HEK293 (cell line): Measurements from ENCODE around the gene EBF3.

Experiments
- CTCF ChIA-PET: fragments of 350-600 bp; formaldehyde crosslinking; extraction: SDS; loops from one replicate; lab custom pipeline; 2021; ENCODE audit warnings: antibody characterized with exemption; lab: Yijun Ruan, JAX
- POLR2A ChIA-PET: fragments of 300-600 bp; formaldehyde crosslinking; extraction: SDS; loops from one replicate; lab custom pipeline; 2020; ENCODE audit warnings: antibody characterized with exemption, inconsistent platforms; lab: Yijun Ruan, JAX
- H3K27ac ChIP-seq: fragments of 200-500 bp; sonication (Bioruptor generic); 2 replicates; pipeline ENCODE4 v1.5.1; 2014; ENCODE audit warnings: low read depth, low read length, control low read depth, inconsistent platforms; ENCODE audit errors: extremely low read depth
- H3K36me3 ChIP-seq, 2 experiments: fragments of 200-500 bp in 1 of 2; sonication (Bioruptor generic) in 1 of 2; 1 replicate in 1 of 2; 2 replicates in 1 of 2; pipeline ENCODE4 v1.5.1; 2014 to 2017; ENCODE audit warnings: inconsistent platforms in 2 of 2, low read length in 2 of 2; ENCODE audit not compliant: control insufficient read depth in 2 of 2, insufficient read depth in 1 of 2
- H3K4me1 ChIP-seq: fragments of 200-500 bp; sonication (Bioruptor generic); 2 replicates; pipeline ENCODE4 v1.5.1; 2014; ENCODE audit warnings: mild to moderate bottlenecking, low read length, inconsistent platforms; ENCODE audit not compliant: control insufficient read depth, insufficient read depth
- H3K4me3 ChIP-seq: 2 replicates; pipeline ENCODE4 v1.5.1; 2011; ENCODE audit warnings: low read depth, mild to moderate bottlenecking, control low read depth, low read length, moderate library complexity
- H3K9me3 ChIP-seq: fragments of 200-500 bp; sonication (Bioruptor generic); 2 replicates; pipeline ENCODE4 v1.5.1; 2014; ENCODE audit warnings: low read depth, low read length, inconsistent platforms; ENCODE audit not compliant: control insufficient read depth, insufficient read depth
- FEZF1 ChIP-seq: fragments of 450-650 bp; formaldehyde crosslinking; IDR thresholded peaks from 2 replicates; pipeline ENCODE4 v1.5.1; 2016; ENCODE audit warnings: missing biosample characterization, missing genetic modification characterization
- HOXC10 ChIP-seq: sonication (generic); formaldehyde crosslinking; IDR thresholded peaks from 2 replicates; pipeline ENCODE4 v1.8.1; 2023; ENCODE audit warnings: mild to moderate bottlenecking, missing genetic modification reagents
- IKZF3 ChIP-seq: fragments of 450-650 bp; IDR thresholded peaks from 2 replicates; pipeline ENCODE4 v1.5.0; 2018; ENCODE audit warnings: missing biosample characterization, mild to moderate bottlenecking, missing genetic modification characterization, moderate library complexity
- KLF7 ChIP-seq: fragments of 450-650 bp; formaldehyde crosslinking; IDR thresholded peaks from 2 replicates; pipeline ENCODE4 v1.5.1; 2016; ENCODE audit warnings: missing biosample characterization, missing genetic modification characterization, borderline replicate concordance
- REST ChIP-seq: fragments of 450-650 bp; formaldehyde crosslinking; IDR thresholded peaks from 2 replicates; pipeline ENCODE4 v1.5.1; 2016; ENCODE audit warnings: missing biosample characterization, missing genetic modification characterization
- SP3 ChIP-seq: fragments of 450-650 bp; formaldehyde crosslinking; IDR thresholded peaks from 2 replicates; pipeline ENCODE4 v1.5.1; 2016; ENCODE audit warnings: missing biosample characterization, missing genetic modification characterization
- ZNF280D ChIP-seq: fragments of 450-650 bp; formaldehyde crosslinking; IDR thresholded peaks from 2 replicates; pipeline ENCODE4 v1.5.1; 2016; ENCODE audit warnings: missing biosample characterization, missing genetic modification characterization
- ZNF324 ChIP-seq: fragments of 450-650 bp; formaldehyde crosslinking; IDR thresholded peaks from 2 replicates; pipeline ENCODE4 v1.5.1; 2016; ENCODE audit warnings: missing biosample characterization, missing genetic modification characterization
- ZNF350 ChIP-seq: fragments of 450-650 bp; formaldehyde crosslinking; IDR thresholded peaks from 2 replicates; pipeline ENCODE4 v1.5.0; 2017; ENCODE audit warnings: missing biosample characterization, mild to moderate bottlenecking, missing genetic modification characterization
- ZNF510 ChIP-seq: fragments of 450-650 bp; formaldehyde crosslinking; IDR thresholded peaks from 2 replicates; pipeline ENCODE4 v1.5.1; 2018; ENCODE audit warnings: mild to moderate bottlenecking, missing genetic modification characterization, missing biosample characterization; ENCODE audit not compliant: insufficient replicate concordance
- ZNF596 ChIP-seq: fragments of 450-650 bp; IDR thresholded peaks from 2 replicates; pipeline ENCODE4 v1.5.0; 2018; ENCODE audit warnings: missing biosample characterization, mild to moderate bottlenecking, missing genetic modification characterization, moderate library complexity
- ZNF645 ChIP-seq: fragments of 450-650 bp; formaldehyde crosslinking; IDR thresholded peaks from 2 replicates; pipeline ENCODE4; 2016; ENCODE audit warnings: missing biosample characterization, missing genetic modification characterization
- ZNF660 ChIP-seq: fragments of 450-650 bp; IDR thresholded peaks from 2 replicates; pipeline ENCODE4 v1.5.1; 2018; ENCODE audit warnings: missing biosample characterization, mild to moderate bottlenecking, missing genetic modification characterization
- ZNF837 ChIP-seq: fragments of 450-650 bp; formaldehyde crosslinking; IDR thresholded peaks from 2 replicates; pipeline ENCODE4 v1.5.1; 2016; ENCODE audit warnings: missing biosample characterization, missing genetic modification characterization
- TF ChIP-seq, protein P1 (sequence below): sonication (generic); formaldehyde crosslinking; IDR thresholded peaks from 2 replicates; pipeline ENCODE4 v1.8.1; 2022; ENCODE audit warnings: mild to moderate bottlenecking, moderate library complexity, missing genetic modification reagents
- TF ChIP-seq, protein P2 (sequence below): fragments of 450-650 bp; formaldehyde crosslinking; IDR thresholded peaks from 2 replicates; pipeline ENCODE4 v1.5.1; 2016; ENCODE audit warnings: missing biosample characterization, missing genetic modification characterization, low read depth

EBF3 gene

DNA sequence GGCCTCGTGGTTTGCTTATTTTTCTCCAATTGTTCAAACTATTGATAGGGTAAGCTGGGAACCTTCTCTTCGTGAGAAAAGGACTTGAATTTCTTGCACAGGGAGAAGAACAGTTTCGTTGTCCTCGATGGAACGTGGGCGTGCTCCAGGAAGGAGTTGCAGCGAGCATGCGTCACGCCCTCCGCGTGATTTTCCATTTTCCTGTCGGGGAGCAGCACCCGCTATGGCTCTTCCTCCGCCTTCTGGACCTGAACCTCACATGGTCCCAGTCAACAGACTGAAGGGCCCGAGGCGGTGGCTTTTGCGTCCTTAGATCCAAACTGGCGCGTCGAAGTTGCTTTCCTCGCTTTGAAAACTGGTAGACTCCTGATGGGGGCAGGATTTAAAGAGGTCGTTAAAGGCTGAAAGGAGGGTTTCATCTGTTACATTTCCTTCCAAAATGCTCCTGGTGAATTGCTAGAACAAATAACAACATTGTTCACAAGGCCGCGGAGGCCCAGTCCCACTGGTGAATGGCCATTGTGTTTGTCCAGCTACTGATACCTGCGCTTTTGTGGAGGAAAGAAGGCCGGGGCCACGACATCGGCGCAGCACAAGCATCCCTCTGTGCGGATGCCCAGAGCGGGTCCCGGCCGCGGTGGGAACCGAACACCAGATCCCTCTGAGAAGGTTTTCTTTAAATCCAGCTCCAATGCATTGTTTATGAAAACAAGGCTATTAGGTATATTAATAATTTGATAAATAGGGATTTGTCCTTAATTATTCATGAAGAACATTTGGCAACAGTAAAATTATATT, 75.9 kb downstream of the EBF3 start:
- H3K36me3 ChIP-seq: no peaks in the 10 kb centered on the region
- POLR2A ChIA-PET: no interaction called here
- no peaks in the 10 kb centered on the region for H3K4me1 ChIP-seq
- CTCF ChIA-PET: interaction anchor here (0.6 to 1.5 kb wide), 5 partner anchors 10 to 1885 kb away, joined by 3 to 6 read pairs (median 3); no protein-coding TSS in a partner anchor
- H3K27ac ChIP-seq: no peak overlapping the region
- TF ChIP-seq ZNF645 (tag by site-specific recombination) (no peak), REST (tag by site-specific recombination) (no peak), ZNF280D (tag by site-specific recombination) (no peak), HOXC10 (CRISPR knock-in tag) (no peak), ZNF660 (tag by site-specific recombination) (no peak), ZNF350 (no peak), FEZF1 (tag by site-specific recombination) (no peak), ZNF324 (tag by site-specific recombination) (no peak), ZNF837 (tag by site-specific recombination) (no peak), SP3 (tag by site-specific recombination) (no peak), ZNF596 (tag by site-specific recombination) (no peak), IKZF3 (tag by site-specific recombination) (no peak), KLF7 (no peak), ZNF510 (tag by site-specific recombination) (no peak)
- TF ChIP-seq, protein P1, sequence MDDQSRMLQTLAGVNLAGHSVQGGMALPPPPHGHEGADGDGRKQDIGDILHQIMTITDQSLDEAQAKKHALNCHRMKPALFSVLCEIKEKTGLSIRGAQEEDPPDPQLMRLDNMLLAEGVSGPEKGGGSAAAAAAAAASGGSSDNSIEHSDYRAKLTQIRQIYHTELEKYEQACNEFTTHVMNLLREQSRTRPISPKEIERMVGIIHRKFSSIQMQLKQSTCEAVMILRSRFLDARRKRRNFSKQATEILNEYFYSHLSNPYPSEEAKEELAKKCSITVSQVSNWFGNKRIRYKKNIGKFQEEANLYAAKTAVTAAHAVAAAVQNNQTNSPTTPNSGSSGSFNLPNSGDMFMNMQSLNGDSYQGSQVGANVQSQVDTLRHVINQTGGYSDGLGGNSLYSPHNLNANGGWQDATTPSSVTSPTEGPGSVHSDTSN (CRISPR knock-in tag): no peak
- TF ChIP-seq, protein P2, sequence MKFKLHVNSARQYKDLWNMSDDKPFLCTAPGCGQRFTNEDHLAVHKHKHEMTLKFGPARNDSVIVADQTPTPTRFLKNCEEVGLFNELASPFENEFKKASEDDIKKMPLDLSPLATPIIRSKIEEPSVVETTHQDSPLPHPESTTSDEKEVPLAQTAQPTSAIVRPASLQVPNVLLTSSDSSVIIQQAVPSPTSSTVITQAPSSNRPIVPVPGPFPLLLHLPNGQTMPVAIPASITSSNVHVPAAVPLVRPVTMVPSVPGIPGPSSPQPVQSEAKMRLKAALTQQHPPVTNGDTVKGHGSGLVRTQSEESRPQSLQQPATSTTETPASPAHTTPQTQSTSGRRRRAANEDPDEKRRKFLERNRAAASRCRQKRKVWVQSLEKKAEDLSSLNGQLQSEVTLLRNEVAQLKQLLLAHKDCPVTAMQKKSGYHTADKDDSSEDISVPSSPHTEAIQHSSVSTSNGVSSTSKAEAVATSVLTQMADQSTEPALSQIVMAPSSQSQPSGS (tag by site-specific recombination): no peak
- H3K4me3 ChIP-seq: no peak overlapping the region
- no peaks in the 10 kb centered on the region for H3K9me3 ChIP-seq
